OCI-LY1 (cell line): Measurements from ENCODE around the gene NPTX1.

ENCODE experiments used
- H2AFZ ChIP-seq: fragments of 200-600 bp; sonication (generic), shearing (Covaris generic); 2 replicates; pipeline ENCODE4 v1.6.0; 2014; ENCODE audit warnings: antibody characterized with exemption, mild to moderate bottlenecking, low read length
- H3F3A ChIP-seq: fragments of 200-600 bp; sonication (generic), shearing (Covaris generic); 2 replicates; pipeline ENCODE4 v1.6.0; 2014; ENCODE audit warnings: mild to moderate bottlenecking, antibody characterized with exemption, low read length, moderate library complexity; ENCODE audit not compliant: insufficient read depth
- H3K27ac ChIP-seq: fragments of 200-600 bp; sonication (generic); 2 replicates; pipeline ENCODE4 v1.5.1; 2014; ENCODE audit warnings: low read length, mixed run types, mild to moderate bottlenecking, low read depth; ENCODE audit not compliant: poor library complexity, severe bottlenecking
- H3K27me3 ChIP-seq: fragments of 200-600 bp; sonication (generic); 2 replicates; pipeline ENCODE4 v1.6.0; 2014; ENCODE audit warnings: antibody characterized with exemption, mild to moderate bottlenecking, low read length, moderate library complexity; ENCODE audit not compliant: insufficient read depth
- H3K36me3 ChIP-seq: fragments of 200-600 bp; sonication (generic); 2 replicates; pipeline ENCODE4 v1.6.1; 2014; ENCODE audit warnings: mild to moderate bottlenecking, antibody characterized with exemption, low read length, moderate library complexity, mixed read lengths; ENCODE audit not compliant: insufficient read depth
- H3K4me1 ChIP-seq: fragments of 200-600 bp; sonication (generic); 2 replicates; pipeline ENCODE4 v1.5.1; 2014; ENCODE audit warnings: mild to moderate bottlenecking, low read length, moderate library complexity; ENCODE audit not compliant: insufficient read depth, severe bottlenecking
- H3K4me2 ChIP-seq: fragments of 200-600 bp; sonication (generic), shearing (Covaris generic); 2 replicates; pipeline ENCODE4 v1.6.1; 2014; ENCODE audit warnings: low read length
- H3K4me3 ChIP-seq: fragments of 200-600 bp; sonication (generic); 2 replicates; pipeline ENCODE4 v1.5.1; 2014; ENCODE audit warnings: low read length, low read depth, mild to moderate bottlenecking, mixed read lengths; ENCODE audit not compliant: poor library complexity, severe bottlenecking
- H3K79me2 ChIP-seq: fragments of 200-600 bp; shearing (Covaris generic); 2 replicates; pipeline ENCODE4 v1.6.1; 2016; ENCODE audit warnings: mixed run types, low read length, mixed read lengths; ENCODE audit not compliant: insufficient read depth
- H3K9ac ChIP-seq: fragments of 200-600 bp; sonication (generic), shearing (Covaris generic); 2 replicates; pipeline ENCODE4 v1.6.1; 2014; ENCODE audit warnings: mild to moderate bottlenecking, low read length, mixed read lengths
- H3K9me2 ChIP-seq: fragments of 200-600 bp; sonication (generic), shearing (Covaris generic); 2 replicates; pipeline ENCODE4 v1.6.1; 2014; ENCODE audit warnings: low read depth, mild to moderate bottlenecking, low read length, mixed read lengths
- H3K9me3 ChIP-seq: fragments of 200-600 bp; shearing (Covaris generic); 2 replicates; pipeline ENCODE4 v1.6.1; 2014; ENCODE audit warnings: low read length, mixed read lengths
- H4K20me1 ChIP-seq: fragments of 200-600 bp; sonication (generic), shearing (Covaris generic); 2 replicates; pipeline ENCODE4 v1.6.0; 2016; ENCODE audit warnings: mild to moderate bottlenecking, low read length; ENCODE audit not compliant: insufficient read depth
- EZH2 ChIP-seq: fragments of 200-600 bp; sonication (generic), shearing (Covaris generic); IDR thresholded peaks from 2 replicates; pipeline ENCODE4 v1.8.0; 2017; ENCODE audit warnings: borderline replicate concordance, mixed run types, mild to moderate bottlenecking, antibody characterized with exemption, low read length, moderate library complexity, mixed read lengths
- TF ChIP-seq, protein P1 (sequence below): fragments of 200-600 bp; sonication (generic), shearing (Covaris generic); IDR thresholded peaks from 2 replicates; pipeline ENCODE4 v1.5.1; 2017; ENCODE audit warnings: mild to moderate bottlenecking, antibody characterized with exemption, low read length, moderate library complexity, mixed read lengths

NPTX1 gene

DNA sequence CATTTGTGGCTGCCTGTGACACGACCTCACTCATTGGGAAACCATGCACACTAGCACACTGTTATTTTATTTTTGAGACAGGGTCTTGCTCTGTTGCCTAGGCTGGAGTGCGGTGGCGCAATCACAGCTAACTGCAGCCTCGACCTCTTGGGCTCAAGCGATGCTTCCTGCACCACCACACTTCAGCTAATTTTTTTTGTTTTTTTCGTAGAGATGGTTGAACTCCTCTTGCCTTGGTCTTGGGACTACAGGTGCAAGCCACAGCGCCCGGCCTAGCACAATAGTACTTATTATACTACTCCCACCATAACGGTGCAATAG lies 2.8 kb upstream of the NPTX1 start:
- no peak overlapping the region for H3K4me2 ChIP-seq
- no peak overlapping the region for H3K9ac ChIP-seq
- H4K20me1 ChIP-seq, result no peaks in the 10 kb centered on the region
- no peak for TF ChIP-seq EZH2
- TF ChIP-seq, protein P1, sequence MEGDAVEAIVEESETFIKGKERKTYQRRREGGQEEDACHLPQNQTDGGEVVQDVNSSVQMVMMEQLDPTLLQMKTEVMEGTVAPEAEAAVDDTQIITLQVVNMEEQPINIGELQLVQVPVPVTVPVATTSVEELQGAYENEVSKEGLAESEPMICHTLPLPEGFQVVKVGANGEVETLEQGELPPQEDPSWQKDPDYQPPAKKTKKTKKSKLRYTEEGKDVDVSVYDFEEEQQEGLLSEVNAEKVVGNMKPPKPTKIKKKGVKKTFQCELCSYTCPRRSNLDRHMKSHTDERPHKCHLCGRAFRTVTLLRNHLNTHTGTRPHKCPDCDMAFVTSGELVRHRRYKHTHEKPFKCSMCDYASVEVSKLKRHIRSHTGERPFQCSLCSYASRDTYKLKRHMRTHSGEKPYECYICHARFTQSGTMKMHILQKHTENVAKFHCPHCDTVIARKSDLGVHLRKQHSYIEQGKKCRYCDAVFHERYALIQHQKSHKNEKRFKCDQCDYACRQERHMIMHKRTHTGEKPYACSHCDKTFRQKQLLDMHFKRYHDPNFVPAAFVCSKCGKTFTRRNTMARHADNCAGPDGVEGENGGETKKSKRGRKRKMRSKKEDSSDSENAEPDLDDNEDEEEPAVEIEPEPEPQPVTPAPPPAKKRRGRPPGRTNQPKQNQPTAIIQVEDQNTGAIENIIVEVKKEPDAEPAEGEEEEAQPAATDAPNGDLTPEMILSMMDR, result no peak
- no peak overlapping the region for H3K27ac ChIP-seq
- H3K4me1 ChIP-seq, result peaks cover 29% of the 10 kb centered on the region
- H2AFZ ChIP-seq, result no peak overlapping the region
- H3K9me3 ChIP-seq, result no peaks in the 10 kb centered on the region
- no peaks in the 10 kb centered on the region for H3K27me3 ChIP-seq
- H3K9me2 ChIP-seq, result no peaks in the 10 kb centered on the region
- H3K4me3 ChIP-seq, result no peak overlapping the region
- H3F3A ChIP-seq, result no peaks in the 10 kb centered on the region
- H3K36me3 ChIP-seq, result no peaks in the 10 kb centered on the region
- H3K79me2 ChIP-seq, result no peaks in the 10 kb centered on the region

DNA sequence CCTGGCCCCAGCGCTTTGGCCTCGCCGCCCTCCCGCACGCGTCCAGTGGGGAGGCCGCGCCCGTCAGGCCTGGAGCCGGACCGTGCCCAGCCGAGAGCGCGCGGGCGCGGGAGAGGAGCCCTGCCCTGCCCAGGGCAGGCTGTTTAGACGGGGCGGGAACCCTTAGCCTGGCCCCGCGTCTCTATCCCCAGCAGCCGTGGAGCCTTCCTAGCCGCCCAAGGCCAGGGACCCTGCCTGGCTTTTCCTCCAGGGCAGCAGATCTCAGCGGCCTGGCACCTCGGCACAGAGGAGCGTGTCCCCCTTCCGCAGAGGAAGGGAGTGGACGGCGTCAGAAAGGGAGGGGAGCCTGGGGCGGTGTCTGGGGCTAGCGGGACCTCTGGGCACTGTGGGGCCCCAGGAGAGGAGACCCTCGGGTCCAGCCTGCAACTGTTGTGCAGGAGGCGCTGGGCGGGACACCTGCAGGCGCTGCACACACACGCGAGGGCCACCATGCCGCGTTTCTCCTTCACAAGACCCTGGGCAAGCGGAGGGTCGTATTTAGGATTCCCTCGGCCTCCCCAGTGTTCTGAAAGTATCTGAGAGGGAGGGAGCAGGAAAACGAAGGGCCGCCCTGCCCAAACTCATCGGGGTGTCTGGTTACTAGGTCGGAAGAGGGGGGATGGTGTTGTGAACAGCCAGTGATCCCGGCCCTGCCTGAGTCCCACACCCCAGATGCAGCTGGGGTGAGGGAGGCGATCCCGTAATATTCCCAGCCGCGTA lies 2.3 kb upstream of the NPTX1 start:
- Histone ChIP-seq H3K4me3 (no peak overlapping the region), H3K27ac (no peak overlapping the region), H3K79me2 (no peaks in the 10 kb centered on the region), H3K36me3 (no peaks in the 10 kb centered on the region), H3K27me3 (no peaks in the 10 kb centered on the region), H3F3A (no peaks in the 10 kb centered on the region), H3K4me2 (no peak overlapping the region), H3K4me1 (peaks cover 31% of the 10 kb centered on the region), H4K20me1 (no peaks in the 10 kb centered on the region), H3K9ac (no peak overlapping the region), H3K9me2 (no peaks in the 10 kb centered on the region), H3K9me3 (no peaks in the 10 kb centered on the region), H2AFZ (no peak overlapping the region)
- TF ChIP-seq, protein P1, result no peak
- TF ChIP-seq EZH2, result no peak

DNA sequence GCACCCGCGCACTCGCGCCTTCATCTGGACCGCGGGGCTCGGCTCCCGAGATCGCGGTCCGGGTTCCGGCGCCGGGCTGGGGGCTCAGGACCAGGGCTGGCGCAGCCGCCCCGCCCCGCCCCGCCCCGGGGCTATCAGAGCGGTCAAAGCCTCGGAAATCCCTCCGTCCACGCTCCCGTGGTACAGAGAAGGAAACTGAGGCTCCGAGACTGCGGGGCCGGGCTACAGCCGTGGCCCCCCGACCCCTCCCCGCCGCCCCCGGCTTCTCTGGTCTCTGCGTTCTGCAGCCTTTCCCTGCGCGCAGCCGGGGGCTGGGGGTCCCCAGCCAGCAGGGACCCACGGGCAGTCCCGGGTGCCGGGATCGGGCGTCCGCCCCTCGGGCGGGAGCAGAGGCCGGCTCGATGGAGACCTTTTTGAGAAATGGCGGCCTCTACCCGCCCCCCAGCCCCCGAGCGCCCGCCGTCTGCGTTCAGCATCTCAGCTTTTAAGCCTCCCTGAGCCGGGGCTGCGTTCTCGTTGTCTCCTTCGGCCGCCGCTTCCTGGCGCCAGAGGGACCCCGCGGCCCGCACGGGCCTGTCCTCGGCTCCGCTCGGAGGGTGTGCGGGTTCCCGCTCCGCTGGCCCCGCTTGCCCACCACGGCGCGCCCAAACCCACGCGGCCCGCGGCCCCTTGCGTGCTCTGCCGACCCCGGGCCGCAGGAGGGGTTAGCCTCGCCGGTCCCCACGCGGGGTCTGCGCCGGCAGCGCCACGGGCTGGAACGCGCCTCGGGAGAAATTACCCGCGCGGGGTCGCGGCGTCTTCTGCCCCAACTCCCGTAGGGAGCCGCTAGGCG lies 1.5 kb upstream of the NPTX1 start:
- H3K4me1 ChIP-seq, result peaks cover 31% of the 10 kb centered on the region
- no peak overlapping the region for H3K4me2 ChIP-seq
- no peak overlapping the region for H3K27ac ChIP-seq
- no peak overlapping the region for H2AFZ ChIP-seq
- H3K79me2 ChIP-seq, result no peaks in the 10 kb centered on the region
- no peaks in the 10 kb centered on the region for H3K36me3 ChIP-seq
- H3K27me3 ChIP-seq, result no peaks in the 10 kb centered on the region
- no peak for TF ChIP-seq EZH2
- TF ChIP-seq, protein P1, result no peak
- no peaks in the 10 kb centered on the region for H3F3A ChIP-seq
- no peaks in the 10 kb centered on the region for H3K9me3 ChIP-seq
- H3K9me2 ChIP-seq, result no peaks in the 10 kb centered on the region
- H4K20me1 ChIP-seq, result no peaks in the 10 kb centered on the region
- H3K4me3 ChIP-seq, result no peak overlapping the region
- H3K9ac ChIP-seq, result no peak overlapping the region
